Measurements from ENCODE around the gene SPATA24.

DNA sequence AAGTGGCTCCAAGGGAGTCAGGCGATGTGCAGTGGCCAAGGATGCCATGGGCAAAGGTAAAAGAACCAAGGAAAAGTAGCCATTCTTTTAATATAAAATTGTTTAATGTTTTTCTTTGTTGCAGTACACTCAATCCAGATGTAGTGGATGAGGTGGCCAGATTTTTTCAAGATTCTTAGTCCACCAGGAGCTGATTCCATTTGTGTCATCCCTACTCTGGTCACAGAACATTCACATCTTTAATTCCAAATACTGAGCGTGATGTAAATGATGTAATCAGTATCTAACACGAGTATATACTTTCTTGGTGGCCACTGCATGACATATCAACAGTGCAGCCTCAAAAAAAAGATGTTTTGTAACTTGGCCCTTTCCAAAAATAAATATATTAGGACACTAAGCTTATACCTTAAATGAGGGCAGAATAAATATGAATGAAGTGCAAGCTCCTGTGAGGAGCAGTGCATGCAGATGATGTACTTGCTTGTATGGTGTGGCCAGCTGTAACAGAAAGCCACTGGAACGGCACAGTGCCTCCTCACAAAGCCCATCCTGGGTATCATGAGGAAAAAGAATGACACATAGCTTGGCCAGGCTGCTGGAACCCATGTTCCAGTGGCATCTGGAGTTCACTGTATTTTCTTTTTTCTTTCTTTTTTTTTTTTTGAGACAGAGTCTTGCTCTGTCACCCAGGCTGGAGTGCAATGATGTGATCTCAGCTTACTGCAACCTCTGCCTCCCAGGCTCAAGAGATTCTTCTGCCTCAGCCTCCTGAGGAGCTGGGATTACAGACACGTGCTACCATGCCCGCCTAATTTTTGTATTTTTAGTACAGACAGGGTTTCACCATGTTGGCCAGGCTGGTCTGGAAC lies 6.5 kb upstream of the SPATA24 start:
- TF ChIP-seq, protein P1, sequence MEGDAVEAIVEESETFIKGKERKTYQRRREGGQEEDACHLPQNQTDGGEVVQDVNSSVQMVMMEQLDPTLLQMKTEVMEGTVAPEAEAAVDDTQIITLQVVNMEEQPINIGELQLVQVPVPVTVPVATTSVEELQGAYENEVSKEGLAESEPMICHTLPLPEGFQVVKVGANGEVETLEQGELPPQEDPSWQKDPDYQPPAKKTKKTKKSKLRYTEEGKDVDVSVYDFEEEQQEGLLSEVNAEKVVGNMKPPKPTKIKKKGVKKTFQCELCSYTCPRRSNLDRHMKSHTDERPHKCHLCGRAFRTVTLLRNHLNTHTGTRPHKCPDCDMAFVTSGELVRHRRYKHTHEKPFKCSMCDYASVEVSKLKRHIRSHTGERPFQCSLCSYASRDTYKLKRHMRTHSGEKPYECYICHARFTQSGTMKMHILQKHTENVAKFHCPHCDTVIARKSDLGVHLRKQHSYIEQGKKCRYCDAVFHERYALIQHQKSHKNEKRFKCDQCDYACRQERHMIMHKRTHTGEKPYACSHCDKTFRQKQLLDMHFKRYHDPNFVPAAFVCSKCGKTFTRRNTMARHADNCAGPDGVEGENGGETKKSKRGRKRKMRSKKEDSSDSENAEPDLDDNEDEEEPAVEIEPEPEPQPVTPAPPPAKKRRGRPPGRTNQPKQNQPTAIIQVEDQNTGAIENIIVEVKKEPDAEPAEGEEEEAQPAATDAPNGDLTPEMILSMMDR (IDR thresholded peaks at IDR 0.05; ENCODE audit: low read depth, low read length, missing input control) = no peak
- TF ChIP-seq ATF3 (IDR thresholded peaks at IDR 0.05) (no peak), RXRA (IDR thresholded peaks at IDR 0.05) (no peak), HNF4A (conservative IDR thresholded peaks at IDR 0.05) (no peak)
- TF ChIP-seq, protein P2, sequence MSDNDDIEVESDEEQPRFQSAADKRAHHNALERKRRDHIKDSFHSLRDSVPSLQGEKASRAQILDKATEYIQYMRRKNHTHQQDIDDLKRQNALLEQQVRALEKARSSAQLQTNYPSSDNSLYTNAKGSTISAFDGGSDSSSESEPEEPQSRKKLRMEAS (IDR thresholded peaks at IDR 0.05) = no peak
